Liver (tissue), 3 donors: ENCODE data around the gene ANKRD11.
"Not testable (repeated sequence)": the region's sequence is repeated elsewhere in the genome, so short reads cannot be mapped to it uniquely, and the experiment has no call there.

Source experiments
- EGR1 ChIP-seq, 2 donors: IDR thresholded peaks; 2 replicates each; pipeline ENCODE4 v1.6.1; 2016 to 2018; ENCODE audit warnings: antibody characterized with exemption in 2 of 2, low read depth in 2 of 2
- GABPA ChIP-seq, 2 donors: IDR thresholded peaks in 1 of 2; conservative IDR thresholded peaks in 1 of 2; 2 replicates each; pipeline ENCODE4 v1.6.1; 2016; ENCODE audit warnings: antibody characterized with exemption in 2 of 2, mild to moderate bottlenecking in 1 of 2, moderate library complexity in 1 of 2
- HNF4A ChIP-seq, 2 donors: conservative IDR thresholded peaks; 2 replicates each; pipeline ENCODE4 v1.6.1; 2016; ENCODE audit warnings: antibody characterized with exemption in 2 of 2, mild to moderate bottlenecking in 2 of 2
- RAD21 ChIP-seq, 2 donors: IDR thresholded peaks; 2 replicates each; pipeline ENCODE4 v1.6.1; 2016; ENCODE audit warnings: antibody characterized with exemption in 2 of 2, mild to moderate bottlenecking in 2 of 2
- RXRA ChIP-seq, 2 donors: IDR thresholded peaks; 2 replicates each; pipeline ENCODE4 v1.6.1; 2017 to 2018; ENCODE audit warnings: antibody characterized with exemption in 2 of 2, mild to moderate bottlenecking in 1 of 2
- TAF1 ChIP-seq: conservative IDR thresholded peaks from 2 replicates; pipeline ENCODE4 v1.6.1; 2016; ENCODE audit warnings: antibody characterized with exemption, mild to moderate bottlenecking
- TF ChIP-seq, protein P1 (sequence below): fragments of 150-350 bp; IDR thresholded peaks from 2 replicates; pipeline ENCODE4 v1.5.1; 2017; ENCODE audit warnings: improper control_type of control experiment, low read depth, low read length; ENCODE audit not compliant: missing input control
- TF ChIP-seq, protein P2 (sequence below): IDR thresholded peaks from 2 replicates; pipeline ENCODE4 v1.6.1; 2016; ENCODE audit warnings: antibody characterized with exemption
- donor health status: healthy.
- donor health status: healthy.

DNA sequence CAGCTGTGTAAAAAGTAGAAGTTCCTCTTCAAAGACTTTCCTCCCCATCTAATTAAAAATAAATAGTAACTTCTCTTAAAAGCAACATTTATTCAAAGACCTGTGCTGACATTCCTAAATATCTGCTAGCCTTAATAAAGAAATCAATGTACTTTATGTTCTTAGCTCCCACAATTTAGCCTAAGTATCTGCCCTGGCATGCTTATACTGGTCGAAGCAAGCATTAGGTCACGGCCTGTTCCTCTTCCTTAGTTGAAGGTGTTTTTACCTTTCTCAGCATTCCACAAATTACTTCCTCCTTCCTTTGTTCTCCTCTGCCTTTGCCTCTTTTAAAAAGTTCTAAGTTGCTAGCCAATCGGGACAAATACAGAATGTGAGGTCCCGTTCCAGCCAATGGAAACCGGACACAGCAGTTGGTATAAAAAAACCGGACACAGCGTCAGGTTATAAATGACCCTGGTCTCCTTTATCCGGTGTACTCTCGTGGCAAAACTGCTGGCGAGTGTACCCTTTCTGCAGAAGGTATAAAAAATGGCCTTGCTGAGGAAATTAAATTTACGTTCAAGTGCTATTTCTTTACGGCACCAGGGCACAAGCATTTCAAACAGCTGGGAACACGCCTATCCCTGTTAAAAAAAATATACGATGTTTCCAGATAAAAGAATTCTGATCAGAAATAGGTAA, 127.7 kb downstream of the ANKRD11 start:
- not testable (repeated sequence) for TF ChIP-seq GABPA (IDR thresholded peaks at IDR 0.05 in 1 of 2, conservative IDR thresholded peaks at IDR 0.05 in 1 of 2); HNF4A (conservative IDR thresholded peaks at IDR 0.05); EGR1 (IDR thresholded peaks at IDR 0.05; ENCODE audit: low read depth in 2 of 2); RAD21 (IDR thresholded peaks at IDR 0.05); TAF1; RXRA (IDR thresholded peaks at IDR 0.05)
- TF ChIP-seq, protein P1, sequence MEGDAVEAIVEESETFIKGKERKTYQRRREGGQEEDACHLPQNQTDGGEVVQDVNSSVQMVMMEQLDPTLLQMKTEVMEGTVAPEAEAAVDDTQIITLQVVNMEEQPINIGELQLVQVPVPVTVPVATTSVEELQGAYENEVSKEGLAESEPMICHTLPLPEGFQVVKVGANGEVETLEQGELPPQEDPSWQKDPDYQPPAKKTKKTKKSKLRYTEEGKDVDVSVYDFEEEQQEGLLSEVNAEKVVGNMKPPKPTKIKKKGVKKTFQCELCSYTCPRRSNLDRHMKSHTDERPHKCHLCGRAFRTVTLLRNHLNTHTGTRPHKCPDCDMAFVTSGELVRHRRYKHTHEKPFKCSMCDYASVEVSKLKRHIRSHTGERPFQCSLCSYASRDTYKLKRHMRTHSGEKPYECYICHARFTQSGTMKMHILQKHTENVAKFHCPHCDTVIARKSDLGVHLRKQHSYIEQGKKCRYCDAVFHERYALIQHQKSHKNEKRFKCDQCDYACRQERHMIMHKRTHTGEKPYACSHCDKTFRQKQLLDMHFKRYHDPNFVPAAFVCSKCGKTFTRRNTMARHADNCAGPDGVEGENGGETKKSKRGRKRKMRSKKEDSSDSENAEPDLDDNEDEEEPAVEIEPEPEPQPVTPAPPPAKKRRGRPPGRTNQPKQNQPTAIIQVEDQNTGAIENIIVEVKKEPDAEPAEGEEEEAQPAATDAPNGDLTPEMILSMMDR = not testable (repeated sequence)
- TF ChIP-seq, protein P2, sequence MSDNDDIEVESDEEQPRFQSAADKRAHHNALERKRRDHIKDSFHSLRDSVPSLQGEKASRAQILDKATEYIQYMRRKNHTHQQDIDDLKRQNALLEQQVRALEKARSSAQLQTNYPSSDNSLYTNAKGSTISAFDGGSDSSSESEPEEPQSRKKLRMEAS = not testable (repeated sequence)
